HCT116 (cell line): ENCODE data around the gene PROSER3. TPM values are rescaled to one million over a fixed set of nuclear protein-coding genes. Genes with fewer than 3 reads are reported as not detected.

Experiments used
- ATAC-seq: fragments of 200-7000 bp; cut with Tn5 transposase; 2 replicates; pipeline ENCODE4 v1.9.1; 2020; ENCODE audit warnings: mild to moderate bottlenecking, moderate library complexity
- BruUV-seq: library from RNA; stranded (reverse); fragments of 400-500 nt; replicated peaks from 2 replicates; lab custom pipeline; 2021; lab: Mats Ljungman, UMichigan
- CTCF ChIA-PET: fragments of 300-600 bp; sonication (Branson Sonifier 250); formaldehyde crosslinking; loops from one replicate; lab custom pipeline; 2021; ENCODE audit warnings: antibody characterized with exemption; lab: Charles Lee
- POLR2A ChIA-PET: fragments of 300-600, 350-600 bp; sonication (Branson Sonifier 250); formaldehyde crosslinking; loops from one replicate; lab custom pipeline; 2021; ENCODE audit warnings: antibody characterized with exemption; lab: Charles Lee
- RAD21 ChIA-PET, 2 experiments: fragments of 300-600 bp; sonication (Branson Sonifier 250); formaldehyde crosslinking; loops; one replicate each; lab custom pipeline; 2023; ENCODE audit warnings: low total read pairs in 2 of 2; ENCODE audit not compliant: uncharacterized antibody in 2 of 2, unreplicated experiment in 2 of 2, low non-redundant PET in 1 of 2; lab: Charles Lee
- DNase-seq: peaks from one replicate; pipeline ENCODE4 v3.0.0-alpha.2; 2010; ENCODE audit warnings: low read depth, low spot score
- H2AFZ ChIP-seq: fragments of 200-600 bp; shearing (Covaris generic), sonication (generic); 2 replicates; pipeline ENCODE4 v1.6.1; 2017; ENCODE audit warnings: low read depth, mixed run types, mixed read lengths, antibody characterized with exemption, low read length; ENCODE audit not compliant: poor library complexity, severe bottlenecking
- H3K27ac ChIP-seq: 2 replicates; pipeline ENCODE4 v1.5.1; 2012; ENCODE audit warnings: low read depth, low read length
- H3K27me3 ChIP-seq: fragments of 200-600 bp; sonication (generic); 2 replicates; pipeline ENCODE4 v1.6.1; 2016; ENCODE audit warnings: mixed run types, low read length, mixed read lengths; ENCODE audit not compliant: insufficient read depth
- H3K36me3 ChIP-seq, 2 experiments: fragments of 200-500 bp in 1 of 2; fragments of 200-600 bp in 1 of 2; sonication (Bioruptor generic) in 1 of 2; sonication (generic) in 1 of 2; 2 replicates each; pipeline versions ENCODE4 v1.5.1 to v1.6.1; 2014 to 2016; ENCODE audit warnings: low read length in 2 of 2, inconsistent platforms in 1 of 2, mixed read lengths in 1 of 2, mixed run types in 1 of 2; ENCODE audit not compliant: insufficient read depth in 2 of 2, control insufficient read depth in 1 of 2
- H3K4me1 ChIP-seq, 2 experiments: fragments of 200-600 bp in 1 of 2; sonication (generic) in 1 of 2; 2 replicates each; pipeline versions ENCODE4 v1.5.1 to v1.6.1; 2012 to 2017; ENCODE audit warnings: low read length in 2 of 2, inconsistent platforms in 1 of 2, mild to moderate bottlenecking in 1 of 2, mixed read lengths in 1 of 2, mixed run types in 1 of 2, moderate library complexity in 1 of 2; ENCODE audit not compliant: insufficient read depth in 2 of 2, control insufficient read depth in 1 of 2
- H3K4me2 ChIP-seq: fragments of 200-600 bp; sonication (generic); 2 replicates; pipeline ENCODE4 v1.6.1; 2017; ENCODE audit warnings: mixed run types, low read length, mixed read lengths
- H3K4me3 ChIP-seq, 2 experiments: fragments of 200-600 bp in 1 of 2; sonication (generic) in 1 of 2; replicated peaks in 1 of 2; 2 replicates each; pipeline ENCODE4 v1.5.1; 2011 to 2016; ENCODE audit warnings: low read length in 2 of 2, control low read depth in 1 of 2, low read depth in 1 of 2, mild to moderate bottlenecking in 1 of 2, mixed read lengths in 1 of 2, mixed run types in 1 of 2
- H3K79me2 ChIP-seq: fragments of 200-600 bp; sonication (generic); 2 replicates; pipeline ENCODE4 v1.6.1; 2017; ENCODE audit warnings: mild to moderate bottlenecking, mixed run types, low read length, moderate library complexity, mixed read lengths; ENCODE audit not compliant: insufficient read depth
- H3K9ac ChIP-seq: fragments of 200-600 bp; sonication (generic); 2 replicates; pipeline ENCODE4 v1.6.1; 2016; ENCODE audit warnings: low read length, mixed read lengths
- H3K9me2 ChIP-seq: fragments of 200-600 bp; sonication (generic), shearing (Covaris generic); 2 replicates; pipeline ENCODE4 v1.6.1; 2017; ENCODE audit warnings: mixed run types, mild to moderate bottlenecking, moderate library complexity; ENCODE audit not compliant: insufficient read depth
- H3K9me3 ChIP-seq, 2 experiments: fragments of 200-500 bp in 1 of 2; fragments of 200-600 bp in 1 of 2; sonication (Bioruptor generic) in 1 of 2; sonication (generic) in 1 of 2; 2 replicates each; pipeline ENCODE4 v1.6.1; 2014 to 2017; ENCODE audit warnings: low read length in 2 of 2, mixed read lengths in 2 of 2, inconsistent platforms in 1 of 2, low read depth in 1 of 2, mild to moderate bottlenecking in 1 of 2, mixed run types in 1 of 2, moderate library complexity in 1 of 2; ENCODE audit not compliant: control insufficient read depth in 1 of 2, insufficient read depth in 1 of 2
- H4K20me1 ChIP-seq: fragments of 200-600 bp; sonication (generic), shearing (Covaris generic); 2 replicates; pipeline ENCODE4 v1.6.1; 2017; ENCODE audit warnings: mixed run types, mild to moderate bottlenecking, moderate library complexity; ENCODE audit not compliant: insufficient read depth
- ATF3 ChIP-seq: IDR thresholded peaks from 2 replicates; pipeline ENCODE4 v1.6.1; 2012
- CBX3 ChIP-seq: IDR thresholded peaks from 2 replicates; pipeline ENCODE4 v1.6.1; 2012; ENCODE audit warnings: low read depth
- CEBPB ChIP-seq: IDR thresholded peaks from 2 replicates; pipeline ENCODE4 v1.6.1; 2012; ENCODE audit warnings: low read depth
- EGR1 ChIP-seq: IDR thresholded peaks from 2 replicates; pipeline ENCODE4 v1.6.1; 2012; ENCODE audit warnings: low read depth
- ELF1 ChIP-seq: IDR thresholded peaks from 2 replicates; pipeline ENCODE4 v1.6.1; 2012; ENCODE audit warnings: low read depth, borderline replicate concordance
- EZH2 ChIP-seq: fragments of 200-600 bp; sonication (generic); IDR thresholded peaks from 2 replicates; pipeline ENCODE4 v1.6.1; 2017; ENCODE audit warnings: antibody characterized with exemption, mixed run types
- FOSL1 ChIP-seq: IDR thresholded peaks from 2 replicates; pipeline ENCODE4 v1.6.1; 2012; ENCODE audit warnings: low read depth
- JUND ChIP-seq: IDR thresholded peaks from 2 replicates; pipeline ENCODE4 v1.6.1; 2012
- POLR2A ChIP-seq: IDR thresholded peaks from 2 replicates; pipeline ENCODE4 v1.7.0; 2011; ENCODE audit warnings: borderline replicate concordance; ENCODE audit not compliant: insufficient read depth, insufficient read length; ENCODE audit errors: extremely low read depth
- POLR2AphosphoS5 ChIP-seq: IDR thresholded peaks from 2 replicates; pipeline ENCODE4 v1.6.1; 2011; ENCODE audit warnings: mild to moderate bottlenecking, low read depth, low read length, moderate library complexity
- RAD21 ChIP-seq: IDR thresholded peaks from 2 replicates; pipeline ENCODE4 v1.6.1; 2012; ENCODE audit warnings: low read depth, mild to moderate bottlenecking
- REST ChIP-seq: IDR thresholded peaks from 2 replicates; pipeline ENCODE4 v1.6.1; 2012; ENCODE audit warnings: low read depth
- SIN3A ChIP-seq: IDR thresholded peaks from 2 replicates; pipeline ENCODE4 v1.6.1; 2012; ENCODE audit warnings: low read depth
- SP1 ChIP-seq: IDR thresholded peaks from 2 replicates; pipeline ENCODE4 v1.6.1; 2012; ENCODE audit warnings: low read depth
- SRF ChIP-seq: IDR thresholded peaks from 2 replicates; pipeline ENCODE4 v1.6.1; 2012; ENCODE audit warnings: low read depth
- TCF7L2 ChIP-seq: IDR thresholded peaks from 2 replicates; pipeline ENCODE4 v1.7.0; 2011; ENCODE audit warnings: borderline replicate concordance, inconsistent platforms; ENCODE audit not compliant: insufficient read depth, insufficient read length; ENCODE audit errors: extremely low read depth
- YY1 ChIP-seq: IDR thresholded peaks from 2 replicates; pipeline ENCODE4 v1.6.1; 2011; ENCODE audit warnings: low read length, low read depth, moderate library complexity, mild to moderate bottlenecking; ENCODE audit not compliant: insufficient replicate concordance; ENCODE audit errors: extremely low read depth
- ZFX ChIP-seq: fragments of 450-650 bp; IDR thresholded peaks from 2 replicates; pipeline ENCODE4 v1.6.1; 2017
- intact Hi-C: fragments of 100-400 bp; cut with micrococcal nuclease; formaldehyde crosslinking; loops from 2 replicates; pipeline ENCODE4 v1.10.0; 2022
- total RNA-seq: library from RNA; stranded (reverse); gene quantifications from one replicate; pipeline ENCODE4 v1.2.1, GENCODE V29; 2021; ENCODE audit not compliant: unreplicated experiment
- TF ChIP-seq, protein P1 (sequence below): IDR thresholded peaks from 2 replicates; pipeline ENCODE4 v1.6.1; 2012
- TF ChIP-seq, protein P2 (sequence below): IDR thresholded peaks from 2 replicates; pipeline ENCODE4 v1.6.1; 2011; ENCODE audit warnings: mild to moderate bottlenecking, low read length, moderate library complexity; ENCODE audit not compliant: insufficient replicate concordance; ENCODE audit errors: extremely low read depth

The PROSER3 gene
- total RNA-seq, 1 experiment from 2014 or later, result 42.5 TPM

GRCh38 chr19:35787227-35787799 lies 29.3 kb downstream of the PROSER3 start:
- Histone ChIP-seq H3K9ac (no peak overlapping the region), H3K4me1 (no peaks in the 10 kb centered on the region), H3K36me3 (0 out of 4 replicates have a peak, but pooled peaks cover 0 to 2% of the 10 kb centered on the region in 2 experiments), H4K20me1 (no peaks in the 10 kb centered on the region), H3K27ac (no peak overlapping the region), H3K4me2 (no peak overlapping the region), H3K4me3 (no peak overlapping the region), H2AFZ (no peak overlapping the region), H3K27me3 (no peaks in the 10 kb centered on the region), H3K79me2 (no peaks in the 10 kb centered on the region), H3K9me2 (no peaks in the 10 kb centered on the region), H3K9me3 (no peaks in the 10 kb centered on the region)
- ATAC-seq (no peak), DNase-seq (no peak)
- no peak for TF ChIP-seq SRF
- TF ChIP-seq RAD21, result no peak
- TF ChIP-seq YY1, result no peak
- no peak for TF ChIP-seq EGR1
- no peak for TF ChIP-seq POLR2AphosphoS5
- TF ChIP-seq JUND, result no peak
- no peak for TF ChIP-seq CEBPB
- TF ChIP-seq ZFX, result no peak
- no peak for TF ChIP-seq EZH2
- no peak for TF ChIP-seq POLR2A
- TF ChIP-seq FOSL1, result no peak
- no peak for TF ChIP-seq SP1
- no peak for TF ChIP-seq SIN3A
- TF ChIP-seq, protein P1, sequence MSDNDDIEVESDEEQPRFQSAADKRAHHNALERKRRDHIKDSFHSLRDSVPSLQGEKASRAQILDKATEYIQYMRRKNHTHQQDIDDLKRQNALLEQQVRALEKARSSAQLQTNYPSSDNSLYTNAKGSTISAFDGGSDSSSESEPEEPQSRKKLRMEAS, result no peak
- TF ChIP-seq ELF1, result no peak
- TF ChIP-seq TCF7L2, result no peak
- TF ChIP-seq, protein P2, sequence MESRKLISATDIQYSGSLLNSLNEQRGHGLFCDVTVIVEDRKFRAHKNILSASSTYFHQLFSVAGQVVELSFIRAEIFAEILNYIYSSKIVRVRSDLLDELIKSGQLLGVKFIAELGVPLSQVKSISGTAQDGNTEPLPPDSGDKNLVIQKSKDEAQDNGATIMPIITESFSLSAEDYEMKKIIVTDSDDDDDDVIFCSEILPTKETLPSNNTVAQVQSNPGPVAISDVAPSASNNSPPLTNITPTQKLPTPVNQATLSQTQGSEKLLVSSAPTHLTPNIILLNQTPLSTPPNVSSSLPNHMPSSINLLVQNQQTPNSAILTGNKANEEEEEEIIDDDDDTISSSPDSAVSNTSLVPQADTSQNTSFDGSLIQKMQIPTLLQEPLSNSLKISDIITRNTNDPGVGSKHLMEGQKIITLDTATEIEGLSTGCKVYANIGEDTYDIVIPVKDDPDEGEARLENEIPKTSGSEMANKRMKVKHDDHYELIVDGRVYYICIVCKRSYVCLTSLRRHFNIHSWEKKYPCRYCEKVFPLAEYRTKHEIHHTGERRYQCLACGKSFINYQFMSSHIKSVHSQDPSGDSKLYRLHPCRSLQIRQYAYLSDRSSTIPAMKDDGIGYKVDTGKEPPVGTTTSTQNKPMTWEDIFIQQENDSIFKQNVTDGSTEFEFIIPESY, result no peak
- no peak for TF ChIP-seq REST
- no peak for TF ChIP-seq ATF3
- TF ChIP-seq CBX3, result no peak
- BruUV-seq, result no TSS peak
- intact Hi-C loops, result no loop called here
- CTCF ChIA-PET, result no interaction called here
- POLR2A ChIA-PET, result interaction anchor here (1.0 kb wide), 1 partner anchor 39 kb away, joined by 3 read pairs; the partner anchor contains the start of gene LIN37
- RAD21 ChIA-PET, result no interaction called here
